ENCODE results near the gene DNAJC27.
A peak's percentile ranks its signal among the peaks of the same experiment; 100 is the strongest.

The DNAJC27 gene

GRCh38 chr2:24994146-24994724, 22.5 kb upstream of the DNAJC27 start:
- Histone ChIP-seq H4K20me1 (no peaks in the 10 kb centered on the region), H3K9me3 (replicated peaks in 1 of 11) (peaks cover 9 to 16% (median 12%) of the 10 kb centered on the region in 11 experiments; a peak in 21 of 22 replicates), H3K9ac (no peak overlapping the region), H3K36me3 (no peaks in the 10 kb centered on the region), H3K27me3 (no peaks in the 10 kb centered on the region), H3K4me1 (peaks cover 10 to 24% (median 19%) of the 10 kb centered on the region in 10 experiments; a peak in 19 of 20 replicates), H3K4me2 (peak overlapping the region in 7 of 11 experiments; percentile 45 to 59 (median 49); a peak in 12 of 22 replicates), H3K27ac (no peak overlapping the region), H3K4me3 (no peak overlapping the region)
- TF ChIP-seq Cebpa-rat (IDR thresholded peaks at IDR 0.05) = no peak

GRCh38 chr2:24993406-24994145, 21.8 kb upstream of the DNAJC27 start:
- Histone ChIP-seq H3K4me3 (no peak overlapping the region), H3K4me1 (peaks cover 10 to 24% (median 19%) of the 10 kb centered on the region in 10 experiments; a peak in 19 of 20 replicates), H3K4me2 (peak overlapping the region in 9 of 11 experiments; percentile 8 to 59 (median 47); a peak in 17 of 22 replicates), H3K36me3 (no peaks in the 10 kb centered on the region), H3K9me3 (replicated peaks in 1 of 11) (peaks cover 9 to 16% (median 12%) of the 10 kb centered on the region in 11 experiments; a peak in 21 of 22 replicates), H3K27me3 (no peaks in the 10 kb centered on the region), H3K27ac (no peak overlapping the region), H4K20me1 (no peaks in the 10 kb centered on the region), H3K9ac (no peak overlapping the region)
- TF ChIP-seq Cebpa-rat (IDR thresholded peaks at IDR 0.05) = no peak

GRCh38 chr2:24986372-24986771, 14.6 kb upstream of the DNAJC27 start:
- H3K36me3 ChIP-seq = no peaks in the 10 kb centered on the region
- H3K4me3 ChIP-seq = no peak overlapping the region
- H3K27me3 ChIP-seq = no peaks in the 10 kb centered on the region
- no peak for TF ChIP-seq Cebpa-rat (IDR thresholded peaks at IDR 0.05)
- H3K9ac ChIP-seq = no peak overlapping the region
- peaks cover 0 to 3% (median 0%) of the 10 kb centered on the region in 10 experiments; a peak in 2 of 20 replicates for H3K4me1 ChIP-seq
- no peak overlapping the region for H3K27ac ChIP-seq
- no peak overlapping the region for H3K4me2 ChIP-seq
- H4K20me1 ChIP-seq = no peaks in the 10 kb centered on the region
- H3K9me3 ChIP-seq (replicated peaks in 1 of 11) = peaks cover 9 to 15% (median 10%) of the 10 kb centered on the region in 11 experiments; a peak in 21 of 22 replicates

- Histone ChIP-seq H3K27ac (no peak overlapping the region), H3K4me1 (peaks cover 0 to 3% (median 0%) of the 10 kb centered on the region in 10 experiments; a peak in 2 of 20 replicates), H3K36me3 (no peaks in the 10 kb centered on the region), H4K20me1 (no peaks in the 10 kb centered on the region), H3K27me3 (no peaks in the 10 kb centered on the region), H3K9ac (no peak overlapping the region), H3K9me3 (replicated peaks in 1 of 11) (peaks cover under 1 to 7% (median 2%) of the 10 kb centered on the region in 11 experiments; a peak in 16 of 22 replicates), H3K4me2 (no peak overlapping the region), H3K4me3 (no peak overlapping the region)
- TF ChIP-seq Cebpa-rat (IDR thresholded peaks at IDR 0.05) = no peak
Observed at GRCh38 chr2:24985511-24985910, 13.8 kb upstream of the DNAJC27 start.

GRCh38 chr2:24984912-24985311, 13.2 kb upstream of the DNAJC27 start:
- peaks cover 0 to under 1% (median 0%) of the 10 kb centered on the region in 11 experiments; a peak in 1 of 22 replicates for H3K9me3 ChIP-seq (replicated peaks in 1 of 11)
- H3K4me2 ChIP-seq = peak overlapping the region in 1 of 11 experiments; percentile 13; a peak in 1 of 22 replicates
- H3K27me3 ChIP-seq = no peaks in the 10 kb centered on the region

GRCh38 chr2:24981411-24982136, 9.8 kb upstream of the DNAJC27 start:
- H3K4me1 ChIP-seq = peaks cover 0 to 9% (median 0%) of the 10 kb centered on the region in 10 experiments; a peak in 3 of 20 replicates
- H3K36me3 ChIP-seq = peaks cover 0 to 13% (median 0%) of the 10 kb centered on the region in 11 experiments; a peak in 3 of 22 replicates
- H3K4me2 ChIP-seq = no peak overlapping the region
- no peaks in the 10 kb centered on the region for H3K27me3 ChIP-seq
- no peak overlapping the region for H3K9ac ChIP-seq
- TF ChIP-seq Cebpa-rat (IDR thresholded peaks at IDR 0.05) = no peak
- no peak overlapping the region for H3K27ac ChIP-seq
- no peaks in the 10 kb centered on the region for H4K20me1 ChIP-seq
- no peaks in the 10 kb centered on the region for H3K9me3 ChIP-seq (replicated peaks in 1 of 11)
- no peak overlapping the region for H3K4me3 ChIP-seq

More at GRCh38 chr2:24984912-24985311, 13.2 kb upstream of the DNAJC27 start:
- Histone ChIP-seq H3K4me3 (no peak overlapping the region), H3K4me1 (peaks cover 0 to 3% (median 0%) of the 10 kb centered on the region in 10 experiments; a peak in 2 of 20 replicates), H3K9ac (peak overlapping the region in 1 of 11 experiments; percentile 16; a peak in 1 of 22 replicates), H4K20me1 (no peaks in the 10 kb centered on the region), H3K36me3 (peaks cover 0 to 4% (median 0%) of the 10 kb centered on the region in 11 experiments; a peak in 2 of 22 replicates), H3K27ac (no peak overlapping the region)
- TF ChIP-seq Cebpa-rat (IDR thresholded peaks at IDR 0.05) = no peak

- Histone ChIP-seq H3K4me1 (peaks cover 0 to 5% (median 2%) of the 10 kb centered on the region in 10 experiments; a peak in 3 of 20 replicates), H3K36me3 (peaks cover 0 to 13% (median 0%) of the 10 kb centered on the region in 11 experiments; a peak in 3 of 22 replicates), H3K9me3 (replicated peaks in 1 of 11) (no peaks in the 10 kb centered on the region), H3K4me2 (no peak overlapping the region), H3K9ac (no peak overlapping the region), H3K27me3 (no peaks in the 10 kb centered on the region), H3K4me3 (no peak overlapping the region), H4K20me1 (no peaks in the 10 kb centered on the region; a peak in 1 of 22 replicates), H3K27ac (no peak overlapping the region)
- no peak for TF ChIP-seq Cebpa-rat (IDR thresholded peaks at IDR 0.05)
Observed at GRCh38 chr2:24978661-24979060, 6.9 kb upstream of the DNAJC27 start.

- Histone ChIP-seq H3K27ac (no peak overlapping the region), H3K4me2 (no peak overlapping the region), H4K20me1 (no peaks in the 10 kb centered on the region; a peak in 1 of 22 replicates), H3K36me3 (peaks cover 0 to 13% (median 0%) of the 10 kb centered on the region in 11 experiments; a peak in 3 of 22 replicates), H3K9ac (peak overlapping the region in 2 of 11 experiments; percentile 22 to 57; a peak in 2 of 22 replicates), H3K4me1 (peaks cover 0 to 14% (median 9%) of the 10 kb centered on the region in 10 experiments; a peak in 14 of 20 replicates), H3K27me3 (no peaks in the 10 kb centered on the region), H3K4me3 (no peak overlapping the region), H3K9me3 (replicated peaks in 1 of 11) (no peaks in the 10 kb centered on the region)
- no peak for TF ChIP-seq Cebpa-rat (IDR thresholded peaks at IDR 0.05)
Observed at GRCh38 chr2:24977631-24978030, 5.9 kb upstream of the DNAJC27 start.

All from BLaER1 treated with 17β-estradiol and CSF1 and Interleukin-3, amounts not matched to agents 10 nM and 100 nM (cell line).